GM10847 (cell line): Measurements from ENCODE around the gene ARL2BP.

Source experiments
- POLR2A ChIP-seq: IDR thresholded peaks from 2 replicates; pipeline ENCODE4 v1.6.1; 2011; ENCODE audit not compliant: insufficient read length; ENCODE audit errors: extremely low read depth

The ARL2BP gene

GRCh38 chr16:57268804-57269800, 24.0 kb downstream of the ARL2BP start:
- no peak for TF ChIP-seq POLR2A

GRCh38 chr16:57270221-57271062, 25.4 kb downstream of the ARL2BP start:
- TF ChIP-seq POLR2A: no peak

- no peak for TF ChIP-seq POLR2A
These were observed 25.9 kb downstream of the ARL2BP start for GRCh38 chr16:57271063-57271345.

- TF ChIP-seq POLR2A: no peak
These were observed 26.9 kb downstream of the ARL2BP start for GRCh38 chr16:57271867-57272495.

GRCh38 chr16:57273359-57273758, 28.3 kb downstream of the ARL2BP start:
- no peak for TF ChIP-seq POLR2A

- no peak for TF ChIP-seq POLR2A
These were observed 28.8 kb downstream of the ARL2BP start for GRCh38 chr16:57273826-57274225.

GRCh38 chr16:57276596-57276995, 31.5 kb downstream of the ARL2BP start:
- no peak for TF ChIP-seq POLR2A

- TF ChIP-seq POLR2A: no peak
These were observed 32.5 kb downstream of the ARL2BP start for GRCh38 chr16:57277586-57277985.

- TF ChIP-seq POLR2A: no peak
These were observed 33.4 kb downstream of the ARL2BP start for GRCh38 chr16:57278494-57278893.

- no peak for TF ChIP-seq POLR2A
These were observed 35.0 kb downstream of the ARL2BP start for GRCh38 chr16:57279780-57280638.

- no peak for TF ChIP-seq POLR2A
These were observed 36.7 kb downstream of the ARL2BP start for GRCh38 chr16:57281791-57282190.

- TF ChIP-seq POLR2A: no peak
These were observed 37.6 kb downstream of the ARL2BP start for GRCh38 chr16:57282510-57283213.

- TF ChIP-seq POLR2A: no peak
These were observed 38.3 kb downstream of the ARL2BP start for GRCh38 chr16:57283214-57283958.

- TF ChIP-seq POLR2A: no peak
These were observed 38.8 kb downstream of the ARL2BP start for GRCh38 chr16:57283959-57284208.
